Activated CD8-positive, alpha-beta memory T cell treated with anti-CD3 and anti-CD28 coated beads, Interleukin-2, amount 10 ng/mL, durations not matched to agents 7 days and 5 days (primary cell): ENCODE measurements around the gene COMMD7. TPM values are rescaled to one million over a fixed set of nuclear protein-coding genes. Genes with fewer than 3 reads are reported as not detected.

ENCODE experiments used
- ATAC-seq: fragments of 150-1000 bp; cut with Tn5 transposase; one replicate; pipeline ENCODE4 v1.10.0; 2021; ENCODE audit warnings: moderate library complexity
- CTCF ChIA-PET: fragments of 350-600 bp; sonication (Branson Sonifier 250); formaldehyde crosslinking; loops from one replicate; lab custom pipeline; 2021; ENCODE audit warnings: antibody characterized with exemption; lab: Charles Lee
- DNase-seq: peaks from one replicate; pipeline ENCODE4 v3.0.0-alpha.2; 2020
- H3K27ac Mint-ChIP-seq: one replicate; pipeline ENCODE4 v1.8.0; 2021; ENCODE audit warnings: mild to moderate bottlenecking, mixed read lengths
- H3K27me3 Mint-ChIP-seq: one replicate; pipeline ENCODE4 v1.8.0; 2021; ENCODE audit warnings: mixed read lengths
- H3K36me3 Mint-ChIP-seq: one replicate; pipeline ENCODE4 v1.8.0; 2021; ENCODE audit warnings: mild to moderate bottlenecking, mixed read lengths
- H3K4me1 Mint-ChIP-seq: one replicate; pipeline ENCODE4 v1.8.0; 2021; ENCODE audit warnings: mixed read lengths
- H3K4me3 Mint-ChIP-seq: one replicate; pipeline ENCODE4 v1.8.0; 2021; ENCODE audit warnings: mild to moderate bottlenecking, moderate library complexity, mixed read lengths
- H3K9me3 Mint-ChIP-seq: one replicate; pipeline ENCODE4 v1.8.0; 2022; ENCODE audit warnings: low read depth, mixed read lengths
- total RNA-seq, 2 experiments: library from RNA; stranded (reverse); gene quantifications; one replicate each; pipeline ENCODE4 v1.2.3, GENCODE V29; 2021

COMMD7 gene
- 10 to 100 TPM; 54.2 to 59.5 TPM for total RNA-seq

- CTCF ChIA-PET = interaction anchor here (0.9 to 3.3 kb wide), 6 partner anchors 19 to 220 kb away, joined by 3 to 31 read pairs (median 6); partner anchors contain the start of genes C20orf203 and DNMT3B
- H3K4me1 Mint-ChIP-seq = peaks cover 38% of the 10 kb centered on the region
- DNase-seq = peak; percentile 87
Measured at GRCh38 chr20:32743237-32744112, at the start of gene COMMD7. COMMD7 (minus strand) TSS chr20:32743467; CDS start chr20:32743391, 76 bp downstream.

DNA sequence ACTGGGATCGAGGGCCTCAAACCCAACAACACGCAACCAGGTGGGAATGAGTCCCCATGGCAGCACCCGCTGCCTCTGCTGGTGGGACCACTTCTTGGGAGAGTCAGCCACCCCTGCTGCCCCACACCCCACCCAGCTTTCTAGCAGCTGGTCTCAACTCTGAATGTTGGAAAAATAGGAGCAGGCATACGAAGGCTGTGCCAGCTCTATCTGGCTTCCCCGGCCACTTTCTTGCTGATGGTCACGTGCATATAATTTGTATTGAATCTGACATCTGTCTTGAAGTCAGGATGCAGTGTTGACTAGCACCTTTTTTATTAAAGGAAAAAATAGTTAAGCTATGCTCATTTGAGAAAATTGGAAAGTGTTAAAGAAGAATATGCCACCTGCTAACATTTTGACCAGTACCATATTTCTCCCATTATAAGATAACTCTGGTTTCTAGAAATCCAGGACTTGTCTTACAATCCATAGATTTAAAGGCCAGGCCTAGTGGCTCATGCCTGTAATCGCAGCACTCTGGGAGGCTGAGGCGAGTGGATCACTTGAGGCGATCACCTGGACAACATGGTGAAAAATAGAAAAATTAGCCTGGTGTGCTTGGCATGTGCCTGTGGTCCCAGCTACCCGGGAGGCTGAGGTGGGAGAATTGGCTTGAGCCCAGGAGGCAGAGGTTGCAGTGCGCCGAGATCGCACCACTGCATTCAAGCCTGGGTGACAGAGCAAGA lies 49.6 kb upstream of the COMMD7 start:
- Mint-ChIP-seq H3K27ac (no peak overlapping the region), H3K4me1 (peaks cover 24% of the 10 kb centered on the region), H3K4me3 (no peak overlapping the region)

More at GRCh38 chr20:32743237-32744112, at the start of gene COMMD7:
- Mint-ChIP-seq H3K27ac (peak within 1 kb of the TSS; percentile 99), H3K9me3 (no peaks in the 10 kb centered on the region), H3K4me3 (peak within 1 kb of the TSS; percentile 99), H3K36me3 (peaks cover 5% of the 10 kb centered on the region), H3K27me3 (no peaks in the 10 kb centered on the region)
- ATAC-seq = peak; percentile 84

GRCh38 chr20:32792316-32792715 lies 49.0 kb upstream of the COMMD7 start:
- H3K9me3 Mint-ChIP-seq = no peaks in the 10 kb centered on the region
- H3K36me3 Mint-ChIP-seq = no peaks in the 10 kb centered on the region
- CTCF ChIA-PET = interaction anchor here (1.0 to 3.9 kb wide), 3 partner anchors 10 to 15 kb away, joined by 3 to 22 read pairs (median 5); no protein-coding TSS in a partner anchor
- no peaks in the 10 kb centered on the region for H3K27me3 Mint-ChIP-seq
- H3K4me3 Mint-ChIP-seq = no peak overlapping the region
- H3K27ac Mint-ChIP-seq = no peak overlapping the region
- DNase-seq = no peak
- ATAC-seq = no peak
- H3K4me1 Mint-ChIP-seq = peaks cover 24% of the 10 kb centered on the region

More for the DNA sequence above, 49.6 kb upstream of the COMMD7 start:
- no peak for ATAC-seq
- H3K36me3 Mint-ChIP-seq = no peaks in the 10 kb centered on the region
- DNase-seq = no peak
- H3K9me3 Mint-ChIP-seq = no peaks in the 10 kb centered on the region
- no peaks in the 10 kb centered on the region for H3K27me3 Mint-ChIP-seq
- CTCF ChIA-PET = interaction anchor here (1.0 to 3.9 kb wide), 3 partner anchors 10 to 15 kb away, joined by 3 to 22 read pairs (median 5); no protein-coding TSS in a partner anchor

DNA sequence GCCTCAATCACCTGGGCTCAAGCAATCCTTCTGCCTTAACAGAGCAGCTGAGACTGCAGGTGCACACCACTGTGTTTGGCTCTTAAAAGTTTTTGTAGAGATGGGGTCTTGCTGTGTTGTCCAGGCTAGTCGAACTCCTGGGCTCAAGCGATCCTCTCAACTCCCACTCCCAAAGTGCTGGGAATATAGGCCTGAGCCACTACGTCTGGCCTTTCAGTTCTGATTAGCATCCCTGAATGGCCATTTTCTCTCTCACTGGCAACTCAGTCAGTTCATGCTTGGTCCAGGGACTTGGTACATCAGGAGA lies 47.4 kb upstream of the COMMD7 start:
- H3K27ac Mint-ChIP-seq = no peak overlapping the region
- no peak overlapping the region for H3K4me3 Mint-ChIP-seq
- H3K27me3 Mint-ChIP-seq = no peaks in the 10 kb centered on the region
- ATAC-seq = no peak
- no peak for DNase-seq
- CTCF ChIA-PET = interaction anchor here (0.6 to 4.0 kb wide), 18 partner anchors 12 to 419 kb away, joined by 3 to 26 read pairs (median 4); no protein-coding TSS in a partner anchor
- no peaks in the 10 kb centered on the region for H3K9me3 Mint-ChIP-seq
- H3K4me1 Mint-ChIP-seq = peaks cover 20% of the 10 kb centered on the region
- H3K36me3 Mint-ChIP-seq = no peaks in the 10 kb centered on the region

- CTCF ChIA-PET = interaction anchor here (0.6 to 4.0 kb wide), 26 partner anchors 9 to 419 kb away, joined by 3 to 26 read pairs (median 3); no protein-coding TSS in a partner anchor
- peak; percentile 93 for ATAC-seq
- H3K27ac Mint-ChIP-seq = no peak overlapping the region
- no peaks in the 10 kb centered on the region for H3K36me3 Mint-ChIP-seq
- peak; percentile 76 for DNase-seq
- H3K4me3 Mint-ChIP-seq = no peak overlapping the region
- H3K27me3 Mint-ChIP-seq = no peaks in the 10 kb centered on the region
- H3K9me3 Mint-ChIP-seq = no peaks in the 10 kb centered on the region
- H3K4me1 Mint-ChIP-seq = peaks cover 20% of the 10 kb centered on the region
Measured at GRCh38 chr20:32789896-32790750, 46.9 kb upstream of the COMMD7 start.

- Mint-ChIP-seq H3K9me3 (no peaks in the 10 kb centered on the region), H3K27ac (no peak overlapping the region), H3K27me3 (no peaks in the 10 kb centered on the region), H3K4me1 (peaks cover 2% of the 10 kb centered on the region), H3K4me3 (no peak overlapping the region), H3K36me3 (no peaks in the 10 kb centered on the region)
- CTCF ChIA-PET = no interaction called here
- no peak for ATAC-seq
- DNase-seq = no peak
Measured at GRCh38 chr20:32787168-32787567, 43.9 kb upstream of the COMMD7 start.

DNA sequence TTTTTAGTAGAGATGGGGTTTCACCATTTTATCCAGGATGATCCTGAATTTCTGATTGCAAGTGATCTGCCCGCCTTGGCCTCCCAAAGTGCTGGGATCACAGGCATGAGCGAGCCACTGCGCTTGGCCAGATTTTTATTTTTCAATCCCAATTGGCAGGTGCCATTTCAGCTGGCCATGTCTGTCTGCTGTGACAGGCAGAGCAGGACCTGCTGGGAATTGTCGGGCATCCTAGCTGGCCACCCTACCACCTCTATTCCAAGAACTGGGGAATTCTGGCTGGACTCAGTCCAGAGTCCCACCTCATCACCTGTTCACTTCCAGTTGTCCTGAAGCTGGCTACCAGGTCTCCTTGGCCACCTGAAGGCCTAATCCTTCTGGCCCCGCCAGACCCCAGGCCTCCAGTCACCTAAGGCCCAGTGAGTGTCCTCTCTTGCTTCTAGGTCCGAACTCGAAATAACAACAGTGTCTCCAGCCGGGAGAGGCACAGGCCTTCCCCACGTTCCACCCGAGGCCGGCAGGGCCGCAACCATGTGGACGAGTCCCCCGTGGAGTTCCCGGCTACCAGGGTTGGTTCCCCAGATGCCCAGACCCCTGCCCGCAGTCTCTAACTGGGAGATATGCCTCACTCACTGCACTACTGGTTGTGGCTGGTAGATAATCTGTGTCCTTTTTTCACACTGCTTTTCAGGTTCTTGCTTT lies 42.9 kb upstream of the COMMD7 start:
- no peak overlapping the region for H3K4me3 Mint-ChIP-seq
- H3K9me3 Mint-ChIP-seq = no peaks in the 10 kb centered on the region
- DNase-seq (no peak), ATAC-seq (no peak)
- CTCF ChIA-PET = no interaction called here
- no peaks in the 10 kb centered on the region for H3K36me3 Mint-ChIP-seq
- H3K27ac Mint-ChIP-seq = no peak overlapping the region
- peaks cover 1% of the 10 kb centered on the region for H3K4me1 Mint-ChIP-seq
- H3K27me3 Mint-ChIP-seq = no peaks in the 10 kb centered on the region

DNA sequence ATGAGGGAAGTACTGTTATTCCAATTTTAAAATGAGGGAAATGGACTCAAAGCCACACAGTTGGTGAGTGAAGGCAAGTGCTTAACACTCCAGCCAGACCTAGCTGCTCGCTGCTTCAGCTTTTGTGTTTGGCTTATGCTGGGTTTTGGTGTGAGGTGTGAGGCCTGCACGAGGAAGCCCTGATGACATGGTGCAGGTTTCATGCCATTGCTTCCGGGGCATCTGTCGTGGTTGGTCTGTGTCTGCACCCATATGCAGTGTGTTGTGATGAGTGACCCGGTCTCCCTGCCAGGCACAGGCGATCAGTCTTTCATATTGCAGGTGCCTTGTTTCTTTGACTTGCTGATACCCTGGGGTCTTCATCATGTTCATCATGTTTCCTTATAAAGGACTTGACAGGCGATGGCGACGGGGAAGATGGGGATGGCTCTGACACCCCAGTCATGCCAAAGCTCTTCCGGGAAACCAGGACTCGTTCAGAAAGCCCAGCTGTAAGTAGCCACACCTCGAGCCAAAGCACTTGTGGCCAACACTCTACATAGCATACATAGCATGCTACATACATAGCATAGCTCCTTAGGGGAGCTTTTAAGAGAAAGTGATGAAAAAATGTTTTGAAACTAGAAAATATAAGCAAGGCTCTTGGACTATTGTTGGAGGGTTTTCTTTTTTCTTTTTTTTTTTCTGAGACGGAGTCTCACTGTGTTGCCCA lies 41.3 kb upstream of the COMMD7 start:
- CTCF ChIA-PET = interaction anchor here (1.4 to 2.0 kb wide), 2 partner anchors 11 to 311 kb away, joined by 5 to 8 read pairs; no protein-coding TSS in a partner anchor
- H3K27me3 Mint-ChIP-seq = no peaks in the 10 kb centered on the region
- no peak overlapping the region for H3K27ac Mint-ChIP-seq
- no peak overlapping the region for H3K4me3 Mint-ChIP-seq
- no peaks in the 10 kb centered on the region for H3K9me3 Mint-ChIP-seq
- DNase-seq = no peak
- H3K4me1 Mint-ChIP-seq = peaks cover 1% of the 10 kb centered on the region
- no peaks in the 10 kb centered on the region for H3K36me3 Mint-ChIP-seq
- no peak for ATAC-seq

GRCh38 chr20:32780749-32781655 lies 37.7 kb upstream of the COMMD7 start:
- CTCF ChIA-PET = interaction anchor here (8.9 kb wide), 1 partner anchor 108 kb away, joined by 334 read pairs; the partner anchor contains the start of gene C20orf203
- H3K4me3 Mint-ChIP-seq = no peak overlapping the region

GRCh38 chr20:32780278-32780677 lies 37.0 kb upstream of the COMMD7 start:
- Mint-ChIP-seq H3K9me3 (no peaks in the 10 kb centered on the region), H3K27ac (no peak overlapping the region), H3K36me3 (no peaks in the 10 kb centered on the region), H3K4me1 (peaks cover 4% of the 10 kb centered on the region), H3K4me3 (no peak overlapping the region), H3K27me3 (no peaks in the 10 kb centered on the region)
- CTCF ChIA-PET = interaction anchor here (8.9 kb wide), 1 partner anchor 108 kb away, joined by 334 read pairs; the partner anchor contains the start of gene C20orf203
- ATAC-seq (no peak), DNase-seq (no peak)

More at GRCh38 chr20:32780749-32781655, 37.7 kb upstream of the COMMD7 start:
- Mint-ChIP-seq H3K36me3 (no peaks in the 10 kb centered on the region), H3K4me1 (peaks cover 4% of the 10 kb centered on the region), H3K9me3 (no peaks in the 10 kb centered on the region), H3K27ac (no peak overlapping the region), H3K27me3 (no peaks in the 10 kb centered on the region)
- ATAC-seq (no peak), DNase-seq (no peak)
